ENCODE data around the gene TNS3. TPM values are rescaled to one million over a fixed set of nuclear protein-coding genes. Genes with fewer than 3 reads are reported as not detected.

Gene TNS3
- total and polyA plus RNA-seq, 10 of the 15 experiments (the other 5 are each of a cell fraction or from before 2014, with no cell fraction given) = 0.27 to 2.7 (median 0.79) TPM

DNA sequence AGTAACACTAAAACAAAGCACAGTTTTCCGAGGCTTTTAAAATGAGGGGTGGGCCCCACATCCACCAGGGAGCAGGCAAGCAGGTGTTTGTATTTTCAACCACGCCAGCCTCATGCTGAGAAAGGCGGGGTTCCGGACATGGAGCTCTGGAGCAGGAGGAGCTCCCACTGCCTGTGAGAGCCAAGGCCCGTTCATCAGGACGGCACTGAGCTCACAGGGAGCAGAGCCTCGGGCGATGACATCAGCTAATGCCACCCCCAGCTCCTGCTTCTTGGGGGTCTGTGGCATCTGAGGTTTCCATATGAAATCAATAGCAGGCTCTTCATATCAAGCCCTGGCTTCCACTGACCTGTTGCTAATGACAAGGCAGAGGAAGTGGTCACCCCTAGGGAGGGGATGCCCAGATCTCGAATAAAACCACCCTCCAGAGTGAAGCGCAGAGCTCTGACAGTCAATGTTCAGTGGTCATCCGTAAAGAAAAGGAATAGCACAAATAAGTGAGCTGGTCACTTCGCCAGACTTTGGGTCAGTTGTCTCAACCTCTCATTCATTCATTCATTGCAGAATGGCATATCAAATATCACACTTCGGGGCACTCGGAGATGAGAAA, 89.1 kb downstream of the TNS3 start:
- ATAC-seq = no peak
- no peak for DNase-seq (ENCODE audit: low read depth, low spot score)
- Histone ChIP-seq H3K36me3 (ENCODE audit: control insufficient read depth in 2 of 2, insufficient read depth in 2 of 2, low read length in 1 of 2) (no peaks in the 10 kb centered on the region), H3K9ac (ENCODE audit: control insufficient read depth, insufficient read depth, low read length) (no peak overlapping the region), H3K79me2 (ENCODE audit: control insufficient read depth, insufficient read depth, low read length) (no peaks in the 10 kb centered on the region), H3K27ac (ENCODE audit: control insufficient read depth, insufficient read depth) (no peak overlapping the region), H3K4me2 (ENCODE audit: control insufficient read depth, insufficient read depth) (no peak overlapping the region), H3K27me3 (replicated peaks in 1 of 2; ENCODE audit: control insufficient read depth in 2 of 2, insufficient read depth in 2 of 2, low read length in 1 of 2) (no peaks in the 10 kb centered on the region), H3K4me1 (ENCODE audit: control insufficient read depth, insufficient read depth, low read length) (peaks cover 33% of the 10 kb centered on the region), H3K4me3 (no peak overlapping the region), H4K20me1 (ENCODE audit: control insufficient read depth, insufficient read depth) (no peaks in the 10 kb centered on the region), H3K9me3 (replicated peaks; ENCODE audit: control insufficient read depth, insufficient read depth, low read length) (no peaks in the 10 kb centered on the region), H2AFZ (ENCODE audit: control insufficient read depth, low read depth, low read length) (no peak overlapping the region)
- no peak for TF ChIP-seq MEF2B (IDR thresholded peaks at IDR 0.05; ENCODE audit: partially characterized antibody, poor library complexity, severe bottlenecking)
- TF ChIP-seq FOXM1 (IDR thresholded peaks at IDR 0.05; ENCODE audit: low read depth, low read length) = no peak
- no peak for TF ChIP-seq KLF5 (IDR thresholded peaks at IDR 0.05; ENCODE audit: partially characterized antibody)
- no peak for TF ChIP-seq NFIC (IDR thresholded peaks at IDR 0.05; ENCODE audit: low read depth, low read length)
- TF ChIP-seq SRF (IDR thresholded peaks at IDR 0.05; ENCODE audit: low read depth in 2 of 2, low read length in 2 of 2) = no peak
- no peak for TF ChIP-seq RCOR1 (conservative IDR thresholded peaks at IDR 0.05; ENCODE audit: low read depth, low read length)
- TF ChIP-seq RUNX3 (IDR thresholded peaks at IDR 0.05; ENCODE audit: low read length) = no peak
- TF ChIP-seq, protein P1, sequence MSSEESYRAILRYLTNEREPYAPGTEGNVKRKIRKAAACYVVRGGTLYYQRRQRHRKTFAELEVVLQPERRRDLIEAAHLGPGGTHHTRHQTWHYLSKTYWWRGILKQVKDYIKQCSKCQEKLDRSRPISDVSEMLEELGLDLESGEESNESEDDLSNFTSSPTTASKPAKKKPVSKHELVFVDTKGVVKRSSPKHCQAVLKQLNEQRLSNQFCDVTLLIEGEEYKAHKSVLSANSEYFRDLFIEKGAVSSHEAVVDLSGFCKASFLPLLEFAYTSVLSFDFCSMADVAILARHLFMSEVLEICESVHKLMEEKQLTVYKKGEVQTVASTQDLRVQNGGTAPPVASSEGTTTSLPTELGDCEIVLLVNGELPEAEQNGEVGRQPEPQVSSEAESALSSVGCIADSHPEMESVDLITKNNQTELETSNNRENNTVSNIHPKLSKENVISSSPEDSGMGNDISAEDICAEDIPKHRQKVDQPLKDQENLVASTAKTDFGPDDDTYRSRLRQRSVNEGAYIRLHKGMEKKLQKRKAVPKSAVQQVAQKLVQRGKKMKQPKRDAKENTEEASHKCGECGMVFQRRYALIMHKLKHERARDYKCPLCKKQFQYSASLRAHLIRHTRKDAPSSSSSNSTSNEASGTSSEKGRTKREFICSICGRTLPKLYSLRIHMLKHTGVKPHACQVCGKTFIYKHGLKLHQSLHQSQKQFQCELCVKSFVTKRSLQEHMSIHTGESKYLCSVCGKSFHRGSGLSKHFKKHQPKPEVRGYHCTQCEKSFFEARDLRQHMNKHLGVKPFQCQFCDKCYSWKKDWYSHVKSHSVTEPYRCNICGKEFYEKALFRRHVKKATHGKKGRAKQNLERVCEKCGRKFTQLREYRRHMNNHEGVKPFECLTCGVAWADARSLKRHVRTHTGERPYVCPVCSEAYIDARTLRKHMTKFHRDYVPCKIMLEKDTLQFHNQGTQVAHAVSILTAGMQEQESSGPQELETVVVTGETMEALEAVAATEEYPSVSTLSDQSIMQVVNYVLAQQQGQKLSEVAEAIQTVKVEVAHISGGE (CRISPR knock-in tag; IDR thresholded peaks at IDR 0.05) = no peak
- no peak for TF ChIP-seq ETV6 (conservative IDR thresholded peaks at IDR 0.05 in 1 of 2, IDR thresholded peaks at IDR 0.05 in 1 of 2; ENCODE audit: borderline replicate concordance in 1 of 2, low read depth in 1 of 2)
- no peak for TF ChIP-seq BCL11A (IDR thresholded peaks at IDR 0.05; ENCODE audit: low read depth, low read length)
- no peak for TF ChIP-seq ZNF384 (IDR thresholded peaks at IDR 0.05; ENCODE audit: borderline replicate concordance, low read depth, low read length)
- TF ChIP-seq NBN (IDR thresholded peaks at IDR 0.05) = no peak
- no peak for TF ChIP-seq RFX5 (IDR thresholded peaks at IDR 0.05; ENCODE audit: low read depth, low read length)
- TF ChIP-seq, protein P2, sequence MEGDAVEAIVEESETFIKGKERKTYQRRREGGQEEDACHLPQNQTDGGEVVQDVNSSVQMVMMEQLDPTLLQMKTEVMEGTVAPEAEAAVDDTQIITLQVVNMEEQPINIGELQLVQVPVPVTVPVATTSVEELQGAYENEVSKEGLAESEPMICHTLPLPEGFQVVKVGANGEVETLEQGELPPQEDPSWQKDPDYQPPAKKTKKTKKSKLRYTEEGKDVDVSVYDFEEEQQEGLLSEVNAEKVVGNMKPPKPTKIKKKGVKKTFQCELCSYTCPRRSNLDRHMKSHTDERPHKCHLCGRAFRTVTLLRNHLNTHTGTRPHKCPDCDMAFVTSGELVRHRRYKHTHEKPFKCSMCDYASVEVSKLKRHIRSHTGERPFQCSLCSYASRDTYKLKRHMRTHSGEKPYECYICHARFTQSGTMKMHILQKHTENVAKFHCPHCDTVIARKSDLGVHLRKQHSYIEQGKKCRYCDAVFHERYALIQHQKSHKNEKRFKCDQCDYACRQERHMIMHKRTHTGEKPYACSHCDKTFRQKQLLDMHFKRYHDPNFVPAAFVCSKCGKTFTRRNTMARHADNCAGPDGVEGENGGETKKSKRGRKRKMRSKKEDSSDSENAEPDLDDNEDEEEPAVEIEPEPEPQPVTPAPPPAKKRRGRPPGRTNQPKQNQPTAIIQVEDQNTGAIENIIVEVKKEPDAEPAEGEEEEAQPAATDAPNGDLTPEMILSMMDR (IDR thresholded peaks at IDR 0.05 in 2 of 3, conservative IDR thresholded peaks at IDR 0.05 in 1 of 3; ENCODE audit: control insufficient read depth in 2 of 3, extremely low read depth in 1 of 3, insufficient read depth in 1 of 3, low read depth in 3 of 3, low read length in 3 of 3) = no peak
- TF ChIP-seq TCF12 (IDR thresholded peaks at IDR 0.05; ENCODE audit: low read depth, low read length) = no peak
- TF ChIP-seq BMI1 (IDR thresholded peaks at IDR 0.05; ENCODE audit: borderline replicate concordance) = no peak
- TF ChIP-seq CREM (IDR thresholded peaks at IDR 0.05; ENCODE audit: low read depth) = no peak
- 62% methylated on average over 14 of the region's 14 CpGs for WGBS (ENCODE audit: insufficient coverage, insufficient replicate concordance, low lambda C conversion rate, missing lambda C conversion rate)
- ChIA-PET SMC1A (ENCODE audit: uncharacterized antibody, unreplicated experiment) (no interaction called here), CTCF (no interaction called here), POLR2A (interaction anchor here (0.5 kb wide), 1 partner anchor 31 kb away, joined by 3 read pairs; no protein-coding TSS in a partner anchor), RAD21 (ENCODE audit: unreplicated experiment) (interaction anchor here (1.4 kb wide), 1 partner anchor 11 kb away, joined by 3 read pairs; no protein-coding TSS in a partner anchor)
- intact Hi-C loops (cut with micrococcal nuclease; ENCODE audit: unreplicated experiment) = no loop called here
- no peak for FAIRE-seq
- in situ Hi-C loops (cut with MboI) = no loop called here
- BruUV-seq (replicated peaks) = no TSS peak

Measured in GM12878 (cell line).